H54 (cell line): Measurements from ENCODE around the gene VPS54.

Experiments used
- DNase-seq: peaks from one replicate; pipeline ENCODE4 v3.0.0; 2011; ENCODE audit warnings: low spot score, mixed read lengths; ENCODE audit not compliant: insufficient read length
- FAIRE-seq: peaks from 3 replicates; lab custom pipeline; 2011; peaks lifted over from hg19 to GRCh38; lab: Jason Lieb, UNC
- POLR2A ChIP-seq: IDR thresholded peaks from 2 replicates; pipeline ENCODE4 v1.6.1; 2011; ENCODE audit warnings: low read depth, mild to moderate bottlenecking, low read length

Gene VPS54

GRCh38 chr2:63870679-63871078 lies 148.5 kb downstream of the VPS54 start:
- no peak for DNase-seq
- no peak for TF ChIP-seq POLR2A
- FAIRE-seq: no peak

GRCh38 chr2:63866009-63866709 lies 153.1 kb downstream of the VPS54 start:
- no peak for TF ChIP-seq POLR2A
- DNase-seq (no peak), FAIRE-seq (no peak)

DNA sequence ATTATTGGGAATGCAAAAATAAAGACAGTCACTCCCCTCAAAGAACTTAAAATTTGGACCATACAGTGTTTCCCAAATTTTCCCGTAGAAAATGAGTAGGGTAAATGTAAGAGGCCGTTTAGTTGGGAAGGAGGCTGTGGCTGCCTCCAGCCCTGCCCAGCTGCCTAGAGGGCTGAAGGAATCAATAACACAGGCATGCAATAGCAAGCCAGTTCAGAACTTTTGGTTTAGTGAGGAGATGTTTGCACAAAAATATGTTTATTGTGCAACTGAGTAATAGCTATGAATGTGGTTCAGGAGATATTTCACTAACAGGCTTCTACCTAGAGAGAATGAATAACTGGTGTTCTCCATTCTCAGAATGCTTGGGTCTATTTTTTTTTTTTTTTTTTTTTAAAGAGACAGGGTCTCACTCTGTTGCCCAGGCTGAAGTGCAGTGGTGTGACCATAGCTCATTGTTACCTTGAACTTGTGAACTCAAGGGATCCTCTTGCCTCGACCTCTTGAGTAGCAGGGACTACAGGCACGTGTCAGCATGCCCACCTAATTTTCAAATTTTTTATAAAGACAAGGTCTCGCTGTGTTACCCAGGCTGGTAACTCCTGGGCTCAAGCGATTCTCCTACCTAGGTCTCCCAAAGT lies 153.9 kb downstream of the VPS54 start:
- DNase-seq: no peak
- TF ChIP-seq POLR2A: no peak
- FAIRE-seq: no peak

DNA sequence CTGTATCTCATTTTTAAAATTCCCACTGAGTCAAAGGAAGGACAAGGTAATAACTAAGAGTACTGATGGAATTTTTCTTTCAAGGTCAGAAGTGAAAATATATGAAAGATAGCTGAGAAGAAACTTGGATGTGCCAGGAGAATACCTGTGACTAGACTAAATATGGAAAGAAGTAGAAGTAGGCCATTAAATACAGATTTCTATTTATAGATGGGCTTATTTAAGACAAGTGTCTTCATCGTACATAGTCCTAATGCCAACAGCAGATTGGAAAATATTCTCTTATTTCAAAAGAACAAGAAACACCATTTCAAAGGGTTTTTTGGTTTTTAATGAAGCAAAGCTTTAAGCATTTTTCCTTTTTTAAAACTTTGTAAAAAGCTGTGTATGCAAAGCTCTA lies 155.5 kb downstream of the VPS54 start:
- DNase-seq (no peak), FAIRE-seq (no peak)
- TF ChIP-seq POLR2A: no peak

DNA sequence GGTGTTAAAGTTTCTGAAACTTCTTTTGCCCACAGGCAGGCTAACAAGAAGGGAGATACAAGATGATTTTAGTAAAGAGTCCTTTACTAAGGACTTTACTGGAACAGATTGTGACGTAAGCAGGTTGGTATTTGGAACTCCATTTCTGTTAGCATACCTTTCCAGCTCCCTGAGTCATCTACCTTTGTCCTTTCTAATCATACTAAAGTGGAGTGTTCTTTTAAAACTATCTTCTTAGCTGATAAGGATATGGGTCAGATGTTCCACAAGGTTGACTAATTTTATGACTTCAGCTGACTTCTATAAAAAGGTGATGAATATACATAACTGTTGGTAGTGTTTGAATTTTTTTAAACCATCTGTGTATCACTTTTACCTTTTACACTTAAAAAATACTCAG lies 156.4 kb downstream of the VPS54 start:
- DNase-seq (no peak), FAIRE-seq (peak; percentile 45)
- TF ChIP-seq POLR2A: no peak

DNA sequence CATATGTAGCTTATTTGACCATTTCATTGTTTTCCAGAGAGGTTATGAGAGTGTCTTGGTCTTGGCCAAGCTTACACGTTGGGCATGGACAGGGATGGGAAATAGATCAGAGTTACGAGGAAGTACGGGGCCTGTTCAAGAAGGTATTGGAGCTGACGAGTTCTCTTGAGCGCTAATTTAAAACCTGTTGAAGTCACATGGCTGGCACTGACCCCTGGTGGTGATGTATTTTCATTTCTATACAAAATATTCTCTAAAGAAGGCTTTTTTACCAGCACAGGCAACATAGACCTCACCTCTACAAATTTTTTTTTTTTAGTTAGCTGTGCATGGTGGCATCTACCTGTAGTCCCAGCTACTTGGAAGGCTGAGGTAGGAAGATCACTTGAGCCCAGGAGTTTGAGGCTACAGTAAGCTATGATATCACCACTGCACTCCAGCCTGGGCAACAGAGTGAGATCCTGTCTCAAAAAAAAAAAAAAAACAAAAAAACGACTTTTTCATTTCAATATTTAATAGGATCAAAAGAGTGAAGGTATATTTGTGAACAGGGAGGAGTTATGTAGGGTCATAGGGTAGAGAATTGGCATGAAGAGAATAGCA lies 157.9 kb downstream of the VPS54 start:
- peak; percentile 6 for FAIRE-seq
- DNase-seq: no peak
- no peak for TF ChIP-seq POLR2A

DNA sequence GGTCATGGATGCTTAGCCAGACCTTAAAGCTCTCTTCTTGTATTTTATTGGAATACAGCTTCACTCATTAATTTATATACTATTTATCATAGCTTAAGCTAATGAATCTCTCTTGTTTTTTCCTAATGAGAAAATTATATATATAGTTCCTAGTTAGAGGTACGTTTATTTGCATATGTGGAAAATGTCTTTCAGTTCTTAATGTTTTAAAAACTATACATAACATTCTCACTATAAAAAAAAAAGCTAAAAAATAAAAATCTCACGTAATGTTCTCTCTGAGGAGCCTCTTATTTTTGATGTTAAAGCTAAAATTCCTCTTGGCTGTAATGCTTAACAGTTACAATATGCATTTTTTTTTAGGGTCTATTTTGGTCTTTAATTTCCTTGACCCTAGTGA lies 160.9 kb downstream of the VPS54 start:
- DNase-seq: no peak
- TF ChIP-seq POLR2A: no peak
- no peak for FAIRE-seq

DNA sequence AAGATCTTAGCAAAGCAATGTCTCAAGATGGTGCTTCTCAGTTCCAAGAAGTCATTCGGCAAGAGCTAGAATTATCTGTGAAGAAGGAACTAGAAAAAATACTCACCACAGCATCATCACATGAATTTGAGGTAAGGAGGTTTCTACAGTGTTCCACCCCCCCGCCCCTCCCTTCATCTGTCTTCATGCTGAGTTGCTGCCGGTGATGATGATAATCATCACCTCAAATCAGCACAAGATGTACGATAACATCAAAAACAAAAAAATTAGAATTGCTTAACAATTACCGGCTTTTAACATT lies 163.0 kb downstream of the VPS54 start:
- DNase-seq (no peak), FAIRE-seq (peak; percentile 6)
- TF ChIP-seq POLR2A: no peak

DNA sequence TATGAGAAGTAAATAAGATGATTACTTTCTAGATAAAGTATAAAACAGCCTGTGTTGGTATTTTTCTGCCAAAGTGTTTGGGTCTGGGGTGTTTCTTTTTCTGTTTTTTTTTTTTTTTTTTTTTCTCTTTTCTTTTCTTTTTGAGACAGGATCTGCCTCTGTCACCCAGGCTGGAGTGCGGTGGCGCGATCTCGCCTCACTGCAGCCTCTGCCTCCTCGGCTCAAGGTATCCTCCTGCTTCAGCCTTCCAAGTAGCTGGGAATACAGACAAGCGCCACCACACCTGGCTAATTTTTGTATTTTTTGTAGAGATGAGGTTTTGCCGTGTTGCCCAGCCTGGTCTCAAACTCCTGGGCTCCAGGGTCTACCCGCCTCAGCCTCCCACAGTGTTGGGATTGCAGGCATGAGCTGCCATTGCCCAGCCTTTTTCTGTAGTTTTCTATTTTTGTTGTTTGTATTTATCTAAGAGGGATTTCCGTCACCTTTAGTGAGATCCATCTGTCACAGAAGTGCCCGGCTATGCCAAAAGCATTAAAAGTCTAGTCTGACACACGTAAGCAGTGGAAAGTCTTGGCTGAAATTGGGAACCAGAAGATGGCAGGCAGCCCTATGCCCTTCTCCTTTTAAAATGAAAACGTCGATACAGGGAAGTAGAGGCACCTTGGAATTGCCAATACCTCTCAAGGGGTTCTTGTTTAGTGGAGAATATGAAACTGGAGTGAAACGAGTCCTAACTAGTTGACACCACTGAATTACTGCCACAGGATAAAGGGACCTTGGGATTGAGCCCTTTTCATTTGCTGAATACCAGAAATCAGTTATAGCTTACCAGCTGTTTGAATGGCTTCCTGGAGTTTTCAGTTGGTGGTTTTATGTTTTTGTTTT lies 163.6 kb downstream of the VPS54 start:
- FAIRE-seq (no peak), DNase-seq (no peak)

GRCh38 chr2:63853527-63854310 lies 165.5 kb downstream of the VPS54 start:
- no peak for TF ChIP-seq POLR2A
- FAIRE-seq (peak; percentile 62), DNase-seq (no peak)

More for the DNA sequence above, 163.6 kb downstream of the VPS54 start:
- TF ChIP-seq POLR2A: no peak

DNA sequence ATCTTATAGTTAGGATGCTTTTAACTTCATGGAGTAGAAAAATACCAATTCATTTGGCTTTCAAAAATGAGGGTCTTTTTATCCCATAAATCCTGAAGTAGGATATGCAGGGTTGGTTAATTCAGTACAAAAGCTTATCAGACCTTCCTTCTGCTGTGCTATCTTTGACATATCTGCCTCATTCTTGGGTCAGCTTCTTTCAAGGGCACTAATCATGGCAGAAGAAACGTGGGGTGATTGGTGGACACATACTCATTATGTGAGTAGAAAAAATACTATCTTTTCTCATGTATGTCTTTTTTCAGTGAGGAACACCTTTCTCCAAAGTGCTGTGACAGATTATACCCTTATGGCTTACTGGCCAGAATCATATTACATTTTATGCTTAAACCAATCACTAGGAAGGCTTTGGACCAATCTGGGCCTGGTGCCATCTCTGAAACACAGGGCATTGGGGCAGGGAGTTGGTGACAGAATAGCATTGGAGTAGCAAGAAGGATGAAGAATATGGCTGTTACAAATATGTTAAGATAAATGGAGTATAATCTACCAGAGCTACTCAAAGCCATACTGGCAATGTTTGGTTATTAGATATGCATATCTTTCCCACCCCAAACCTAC lies 167.4 kb downstream of the VPS54 start:
- DNase-seq (no peak), FAIRE-seq (peak; percentile 66)
- TF ChIP-seq POLR2A: no peak

DNA sequence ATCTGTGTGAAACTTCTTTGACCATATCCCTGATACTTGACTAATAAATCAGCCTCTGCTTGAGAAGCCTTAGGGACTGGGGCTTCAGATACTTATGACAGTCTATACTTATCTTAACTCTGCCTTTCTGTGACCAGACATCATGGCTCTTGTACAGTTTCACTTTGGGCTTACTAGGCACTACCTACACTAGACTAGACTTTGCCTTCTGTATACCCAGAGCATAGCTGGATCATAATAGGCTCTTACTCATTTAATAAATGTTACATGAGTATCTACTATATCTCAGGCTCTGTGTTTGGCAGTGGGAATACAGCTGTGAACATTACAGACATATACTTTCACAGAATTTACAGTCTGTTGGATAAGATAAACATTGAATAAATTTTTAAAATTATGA lies 168.6 kb downstream of the VPS54 start:
- TF ChIP-seq POLR2A: no peak
- no peak for FAIRE-seq

DNA sequence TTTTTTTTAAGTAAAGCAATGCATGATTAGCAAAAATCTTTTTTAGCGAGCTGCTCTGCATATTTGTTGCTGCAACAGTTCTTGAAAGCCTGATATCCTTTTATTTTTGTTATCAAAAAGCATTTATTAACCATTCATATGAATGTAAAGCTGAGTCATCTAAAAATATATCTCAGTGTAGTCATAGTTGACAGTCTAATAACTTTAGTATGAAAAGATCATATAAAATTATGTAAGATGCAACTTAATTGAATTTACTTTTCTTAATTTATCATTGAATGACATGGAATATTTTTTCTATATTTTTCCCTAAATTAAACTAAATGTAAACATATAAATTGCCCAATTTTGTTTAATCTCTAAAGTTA lies 169.0 kb downstream of the VPS54 start:
- TF ChIP-seq POLR2A: no peak
- FAIRE-seq (no peak), DNase-seq (no peak)

More for the DNA sequence above, 168.6 kb downstream of the VPS54 start:
- DNase-seq: no peak
